SK-N-SH (cell line): ENCODE results near the gene RSRP1. TPM values are rescaled to one million over a fixed set of nuclear protein-coding genes. Genes with fewer than 3 reads are reported as not detected.

ENCODE experiments used
- CTCF ChIA-PET: fragments of 300-600, 350-600 bp; formaldehyde crosslinking; extraction: SDS; loops from one replicate; lab custom pipeline; 2021; lab: Yijun Ruan, JAX
- POLR2A ChIA-PET: fragments of 350-600 bp; sonication (Branson Sonifier 250); formaldehyde crosslinking; extraction: SDS; loops from one replicate; lab custom pipeline; 2020; ENCODE audit warnings: antibody characterized with exemption, inconsistent platforms; lab: Yijun Ruan, JAX
- DNase-seq: peaks from one replicate; pipeline ENCODE4 v3.0.0; 2012
- H2AFZ ChIP-seq: fragments of 200-600 bp; sonication (generic); 2 replicates; pipeline ENCODE4 v1.8.1; 2016; ENCODE audit warnings: antibody characterized with exemption, mild to moderate bottlenecking, low read depth
- H3F3A ChIP-seq: fragments of 200-600 bp; sonication (generic); replicated peaks from 2 replicates; pipeline ENCODE3; 2016; ENCODE audit warnings: antibody characterized with exemption, mild to moderate bottlenecking; ENCODE audit not compliant: insufficient read depth
- H3K27ac ChIP-seq, 2 experiments: fragments of 200-500 bp in 1 of 2; fragments of 200-600 bp in 1 of 2; sonication (Bioruptor generic) in 1 of 2; sonication (generic), shearing (Covaris generic) in 1 of 2; 2 replicates each; pipeline versions ENCODE4 v1.5.1 to v1.6.1; 2014 to 2016; ENCODE audit warnings: low read depth in 2 of 2, inconsistent platforms in 1 of 2, low read length in 1 of 2, mild to moderate bottlenecking in 1 of 2, mixed read lengths in 1 of 2
- H3K27me3 ChIP-seq: fragments of 200-600 bp; sonication (generic), shearing (Covaris generic); 2 replicates; pipeline ENCODE4 v1.6.1; 2016; ENCODE audit warnings: mixed run types; ENCODE audit not compliant: insufficient read depth
- H3K36me3 ChIP-seq, 2 experiments: fragments of 200-500 bp in 1 of 2; fragments of 200-600 bp in 1 of 2; sonication (Bioruptor generic) in 1 of 2; sonication (generic) in 1 of 2; replicated peaks in 1 of 2; 2 replicates each; pipeline versions ENCODE3 to v1.5.1; 2014 to 2016; ENCODE audit warnings: low read length in 1 of 2, mild to moderate bottlenecking in 1 of 2; ENCODE audit not compliant: insufficient read depth in 2 of 2, control insufficient read depth in 1 of 2
- H3K4me1 ChIP-seq, 2 experiments: fragments of 200-500 bp in 1 of 2; fragments of 200-600 bp in 1 of 2; sonication (Bioruptor generic) in 1 of 2; sonication (generic), shearing (Covaris generic) in 1 of 2; 2 replicates each; pipeline versions ENCODE4 v1.5.1 to v1.6.1; 2014 to 2016; ENCODE audit warnings: low read depth in 1 of 2, low read length in 1 of 2, mixed run types in 1 of 2; ENCODE audit not compliant: insufficient read depth in 2 of 2, control insufficient read depth in 1 of 2
- H3K4me2 ChIP-seq: fragments of 200-600 bp; sonication (generic), shearing (Covaris generic); 2 replicates; pipeline ENCODE4 v1.6.1; 2017; ENCODE audit warnings: mixed run types
- H3K4me3 ChIP-seq, 2 experiments: fragments of 200-500 bp in 1 of 2; fragments of 200-600 bp in 1 of 2; sonication (Bioruptor generic) in 1 of 2; sonication (generic), shearing (Covaris generic) in 1 of 2; 2 replicates each; pipeline versions ENCODE4 v1.5.1 to v1.8.1; 2014 to 2016; ENCODE audit warnings: low read depth in 2 of 2, inconsistent platforms in 1 of 2, low read length in 1 of 2, mild to moderate bottlenecking in 1 of 2, mixed read lengths in 1 of 2, moderate library complexity in 1 of 2
- H3K79me2 ChIP-seq: fragments of 200-600 bp; sonication (generic); 2 replicates; pipeline ENCODE4 v1.8.1; 2017; ENCODE audit warnings: mild to moderate bottlenecking; ENCODE audit not compliant: insufficient read depth
- H3K9ac ChIP-seq: fragments of 200-600 bp; sonication (generic); 2 replicates; pipeline ENCODE4 v1.6.1; 2017; ENCODE audit warnings: mixed run types
- H3K9me2 ChIP-seq: fragments of 200-600 bp; sonication (generic); 2 replicates; pipeline ENCODE4 v1.6.1; 2017; ENCODE audit warnings: mixed run types
- H3K9me3 ChIP-seq: fragments of 200-600 bp; sonication (generic); 2 replicates; pipeline ENCODE4 v1.6.1; 2017; ENCODE audit warnings: mixed run types, mild to moderate bottlenecking, moderate library complexity
- H4K20me1 ChIP-seq: fragments of 200-600 bp; sonication (generic); 2 replicates; pipeline ENCODE4 v1.6.1; 2017; ENCODE audit warnings: mild to moderate bottlenecking, mixed run types; ENCODE audit not compliant: insufficient read depth
- ELF1 ChIP-seq: IDR thresholded peaks from 2 replicates; pipeline ENCODE4 v1.4.0; 2012
- EZH2phosphoT487 ChIP-seq: fragments of 200-600 bp; sonication (generic); IDR thresholded peaks from 2 replicates; pipeline ENCODE4 v1.6.1; 2017; ENCODE audit warnings: low read depth, mixed run types, mild to moderate bottlenecking, antibody characterized with exemption, moderate library complexity, borderline replicate concordance
- FOXJ3 ChIP-seq: sonication (generic); formaldehyde crosslinking; IDR thresholded peaks from 2 replicates; pipeline ENCODE4 v1.5.1; 2020; ENCODE audit warnings: mild to moderate bottlenecking, missing genetic modification reagents
- GATA2 ChIP-seq: sonication (generic); formaldehyde crosslinking; IDR thresholded peaks from 2 replicates; pipeline ENCODE4 v1.5.0; 2020; ENCODE audit warnings: mild to moderate bottlenecking, missing genetic modification reagents
- MXI1 ChIP-seq: IDR thresholded peaks from 2 replicates; pipeline ENCODE4 v1.6.1; 2012; ENCODE audit warnings: mild to moderate bottlenecking, low read depth, low read length, improper control_type of control experiment
- NRF1 ChIP-seq: IDR thresholded peaks from 2 replicates; pipeline ENCODE4 v1.6.1; 2012; ENCODE audit warnings: low read depth, mild to moderate bottlenecking, low read length
- RAD21 ChIP-seq: IDR thresholded peaks from 2 replicates; pipeline ENCODE4 v1.6.1; 2012; ENCODE audit warnings: mild to moderate bottlenecking, low read length
- RCOR1 ChIP-seq: fragments of 150-350 bp; IDR thresholded peaks from 2 replicates; pipeline ENCODE4 v1.6.1; 2017; ENCODE audit warnings: antibody characterized with exemption, low read length
- SMC3 ChIP-seq: IDR thresholded peaks from 2 replicates; pipeline ENCODE4 v1.6.1; 2012; ENCODE audit warnings: low read depth, low read length, improper control_type of control experiment
- TAF1 ChIP-seq: IDR thresholded peaks from 2 replicates; pipeline ENCODE4 v1.6.1; 2012; ENCODE audit warnings: low read depth, mild to moderate bottlenecking, low read length, moderate library complexity, borderline replicate concordance
- YY1 ChIP-seq: IDR thresholded peaks from 2 replicates; pipeline ENCODE4 v1.4.0; 2012; ENCODE audit warnings: low read depth, mild to moderate bottlenecking
- WGBS: methylation state at CpG from one replicate; pipeline ENCODE4 v1.1.6; 2017; ENCODE audit warnings: low lambda C conversion rate; 5-methylcytosine and 5-hydroxymethylcytosine counted together
- polyA plus RNA-seq, 3 experiments: library from polyadenylated mRNA; depleted of rRNA; stranded (reverse); fragments of >200 nt; gene quantifications; 2 replicates each; pipeline ENCODE4 v1.2.3, GENCODE V29; 2012
- TF ChIP-seq, protein P1 (sequence below): fragments of 150-350 bp; IDR thresholded peaks from 2 replicates; pipeline ENCODE4 v1.6.1; 2017; ENCODE audit warnings: antibody characterized with exemption, low read length, low read depth, borderline replicate concordance
- TF ChIP-seq, protein P2 (sequence below): fragments of 150-350 bp; IDR thresholded peaks from 2 replicates; pipeline ENCODE4 v1.6.1; 2016; ENCODE audit warnings: mild to moderate bottlenecking, low read depth, low read length
- TF ChIP-seq, protein P3 (sequence below): IDR thresholded peaks from 2 replicates; pipeline ENCODE4 v1.4.0; 2012; ENCODE audit warnings: low read depth
- TF ChIP-seq, protein P4 (sequence below): IDR thresholded peaks from 2 replicates; pipeline ENCODE4 v1.4.0; 2012; ENCODE audit warnings: low read depth, borderline replicate concordance

Gene RSRP1
- polyA plus RNA-seq, 1 of the 3 experiments (the other 2 are of a cell fraction): 126 TPM

DNA sequence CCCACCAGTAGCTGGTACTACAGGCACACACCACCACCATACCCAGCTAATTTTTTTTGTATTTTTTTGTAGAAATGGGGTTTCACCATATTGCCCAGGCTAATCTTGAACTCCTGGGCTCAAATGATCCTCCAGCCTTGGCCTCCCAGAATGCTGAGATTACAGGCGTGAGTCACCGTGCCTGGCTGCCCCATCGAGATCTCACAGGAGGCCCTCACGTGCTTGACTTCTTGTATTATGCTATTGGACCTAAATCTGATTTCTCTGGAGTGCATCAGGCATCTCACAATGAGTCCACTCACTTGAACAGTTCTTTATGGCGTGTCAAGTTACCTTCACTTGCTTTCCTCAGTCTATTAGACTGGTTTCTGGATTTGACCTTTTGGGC, 9.3 kb upstream of the RSRP1 start:
- Histone ChIP-seq H3K9me2 (no peaks in the 10 kb centered on the region), H3K27me3 (no peaks in the 10 kb centered on the region), H2AFZ (no peak overlapping the region), H3K79me2 (peaks cover 60% of the 10 kb centered on the region), H3K4me2 (no peak overlapping the region), H3K9me3 (no peaks in the 10 kb centered on the region), H3K4me1 (peaks cover 0 to 8% of the 10 kb centered on the region in 2 experiments; a peak in 1 of 4 replicates), H4K20me1 (no peaks in the 10 kb centered on the region; the same call in 1 of the 2 replicates), H3K4me3 (no peak overlapping the region), H3K27ac (no peak overlapping the region), H3K9ac (no peak overlapping the region), H3K36me3 (no peaks in the 10 kb centered on the region), H3F3A (peaks cover 7% of the 10 kb centered on the region)
- ChIA-PET CTCF (interaction anchor here (2.1 kb wide), 1 partner anchor 9 kb away, joined by 4 read pairs; the partner anchor contains the start of gene RSRP1), POLR2A (interaction anchor here (1.5 to 1.8 kb wide), 2 partner anchors 9 kb away, joined by 4 to 5 read pairs; partner anchors contain the start of gene RSRP1)
- DNase-seq: no peak
- TF ChIP-seq GATA2 (CRISPR knock-in tag): no peak
- no peak for TF ChIP-seq RCOR1
- no peak for TF ChIP-seq EZH2phosphoT487
- TF ChIP-seq, protein P1, sequence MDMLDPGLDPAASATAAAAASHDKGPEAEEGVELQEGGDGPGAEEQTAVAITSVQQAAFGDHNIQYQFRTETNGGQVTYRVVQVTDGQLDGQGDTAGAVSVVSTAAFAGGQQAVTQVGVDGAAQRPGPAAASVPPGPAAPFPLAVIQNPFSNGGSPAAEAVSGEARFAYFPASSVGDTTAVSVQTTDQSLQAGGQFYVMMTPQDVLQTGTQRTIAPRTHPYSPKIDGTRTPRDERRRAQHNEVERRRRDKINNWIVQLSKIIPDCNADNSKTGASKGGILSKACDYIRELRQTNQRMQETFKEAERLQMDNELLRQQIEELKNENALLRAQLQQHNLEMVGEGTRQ: no peak
- TF ChIP-seq NRF1: no peak
- TF ChIP-seq, protein P2, sequence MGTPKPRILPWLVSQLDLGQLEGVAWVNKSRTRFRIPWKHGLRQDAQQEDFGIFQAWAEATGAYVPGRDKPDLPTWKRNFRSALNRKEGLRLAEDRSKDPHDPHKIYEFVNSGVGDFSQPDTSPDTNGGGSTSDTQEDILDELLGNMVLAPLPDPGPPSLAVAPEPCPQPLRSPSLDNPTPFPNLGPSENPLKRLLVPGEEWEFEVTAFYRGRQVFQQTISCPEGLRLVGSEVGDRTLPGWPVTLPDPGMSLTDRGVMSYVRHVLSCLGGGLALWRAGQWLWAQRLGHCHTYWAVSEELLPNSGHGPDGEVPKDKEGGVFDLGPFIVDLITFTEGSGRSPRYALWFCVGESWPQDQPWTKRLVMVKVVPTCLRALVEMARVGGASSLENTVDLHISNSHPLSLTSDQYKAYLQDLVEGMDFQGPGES: no peak
- TF ChIP-seq TAF1: no peak
- TF ChIP-seq MXI1: no peak
- TF ChIP-seq, protein P3, sequence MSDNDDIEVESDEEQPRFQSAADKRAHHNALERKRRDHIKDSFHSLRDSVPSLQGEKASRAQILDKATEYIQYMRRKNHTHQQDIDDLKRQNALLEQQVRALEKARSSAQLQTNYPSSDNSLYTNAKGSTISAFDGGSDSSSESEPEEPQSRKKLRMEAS: no peak
- TF ChIP-seq YY1: no peak
- TF ChIP-seq, protein P4, sequence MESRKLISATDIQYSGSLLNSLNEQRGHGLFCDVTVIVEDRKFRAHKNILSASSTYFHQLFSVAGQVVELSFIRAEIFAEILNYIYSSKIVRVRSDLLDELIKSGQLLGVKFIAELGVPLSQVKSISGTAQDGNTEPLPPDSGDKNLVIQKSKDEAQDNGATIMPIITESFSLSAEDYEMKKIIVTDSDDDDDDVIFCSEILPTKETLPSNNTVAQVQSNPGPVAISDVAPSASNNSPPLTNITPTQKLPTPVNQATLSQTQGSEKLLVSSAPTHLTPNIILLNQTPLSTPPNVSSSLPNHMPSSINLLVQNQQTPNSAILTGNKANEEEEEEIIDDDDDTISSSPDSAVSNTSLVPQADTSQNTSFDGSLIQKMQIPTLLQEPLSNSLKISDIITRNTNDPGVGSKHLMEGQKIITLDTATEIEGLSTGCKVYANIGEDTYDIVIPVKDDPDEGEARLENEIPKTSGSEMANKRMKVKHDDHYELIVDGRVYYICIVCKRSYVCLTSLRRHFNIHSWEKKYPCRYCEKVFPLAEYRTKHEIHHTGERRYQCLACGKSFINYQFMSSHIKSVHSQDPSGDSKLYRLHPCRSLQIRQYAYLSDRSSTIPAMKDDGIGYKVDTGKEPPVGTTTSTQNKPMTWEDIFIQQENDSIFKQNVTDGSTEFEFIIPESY: no peak
- no peak for TF ChIP-seq SMC3
- TF ChIP-seq RAD21: no peak
- no peak for TF ChIP-seq ELF1
- TF ChIP-seq FOXJ3 (CRISPR knock-in tag): no peak
- WGBS: 84% methylated on average over 5 of the region's 5 CpGs
